CD4-positive, alpha-beta memory T cell (primary cell): Measurements from ENCODE around the gene GOSR1. TPM values are rescaled to one million over a fixed set of nuclear protein-coding genes. Genes with fewer than 3 reads are reported as not detected.
A peak's percentile ranks its signal among the peaks of the same experiment; 100 is the strongest.

Source experiments
- CTCF ChIA-PET: fragments of 350-600 bp; sonication (Branson Sonifier 250); formaldehyde crosslinking; loops from one replicate; lab custom pipeline; 2021; ENCODE audit warnings: inconsistent platforms; ENCODE audit not compliant: partially characterized antibody; lab: Charles Lee
- POLR2A ChIA-PET: fragments of 350-600 bp; sonication (Branson Sonifier 250); formaldehyde crosslinking; loops from one replicate; lab custom pipeline; 2021; ENCODE audit not compliant: partially characterized antibody; lab: Charles Lee
- DNase-seq, 5 donors: peaks; one replicate each; pipeline versions ENCODE4 v3.0.0 to v3.0.0-alpha.2; 2020 to 2022; ENCODE audit warnings: mixed read lengths in 1 of 5
- H3K27ac ChIP-seq: one replicate; pipeline ENCODE4 v1.7.0; 2013; ENCODE audit warnings: low read depth, low read length
- H3K27me3 ChIP-seq: 2 replicates; pipeline ENCODE4 v1.7.0; 2013; ENCODE audit warnings: mild to moderate bottlenecking, low read length, moderate library complexity; ENCODE audit not compliant: insufficient read depth
- H3K36me3 ChIP-seq: 2 replicates; pipeline ENCODE4 v1.7.0; 2013; ENCODE audit warnings: mild to moderate bottlenecking, low read length, moderate library complexity; ENCODE audit not compliant: insufficient read depth
- H3K4me1 ChIP-seq: 2 replicates; pipeline ENCODE4 v1.7.0; 2013; ENCODE audit warnings: mild to moderate bottlenecking, low read length, moderate library complexity; ENCODE audit not compliant: insufficient read depth
- H3K4me3 ChIP-seq, 2 donors: one replicate each; pipeline ENCODE4 v1.7.0; 2013; ENCODE audit warnings: low read length in 2 of 2, mild to moderate bottlenecking in 1 of 2
- H3K9me3 ChIP-seq, 2 donors: one replicate each; pipeline ENCODE4 v1.7.0; 2013; ENCODE audit warnings: low read length in 2 of 2, control low read depth in 1 of 2; ENCODE audit not compliant: control insufficient read depth in 1 of 2
- H3K27ac Mint-ChIP-seq, 7 donors: one replicate each; pipeline ENCODE4 v1.8.0; 2020 to 2021; ENCODE audit warnings: mixed read lengths in 7 of 7, mild to moderate bottlenecking in 6 of 7, inconsistent platforms in 3 of 7, moderate library complexity in 3 of 7
- H3K27me3 Mint-ChIP-seq, 2 donors: one replicate each; pipeline ENCODE4 v1.8.0; 2020 to 2021; ENCODE audit warnings: mixed read lengths in 2 of 2
- H3K36me3 Mint-ChIP-seq, 2 donors: one replicate each; pipeline ENCODE4 v1.8.0; 2020 to 2021; ENCODE audit warnings: mixed read lengths in 2 of 2, inconsistent platforms in 1 of 2, mild to moderate bottlenecking in 1 of 2
- H3K4me1 Mint-ChIP-seq, 4 donors: one replicate each; pipeline ENCODE4 v1.8.0; 2020 to 2021; ENCODE audit warnings: mixed read lengths in 4 of 4, mild to moderate bottlenecking in 1 of 4
- H3K4me3 Mint-ChIP-seq, 8 donors: one replicate each; pipeline ENCODE4 v1.8.0; 2020 to 2021; ENCODE audit warnings: mixed read lengths in 8 of 8, mild to moderate bottlenecking in 7 of 8, moderate library complexity in 6 of 8, inconsistent platforms in 3 of 8
- H3K9me3 Mint-ChIP-seq, 8 donors: one replicate each; pipeline ENCODE4 v1.8.0; 2020 to 2021; ENCODE audit warnings: mixed read lengths in 8 of 8, mild to moderate bottlenecking in 5 of 8, inconsistent platforms in 3 of 8, moderate library complexity in 1 of 8
- intact Hi-C: fragments of 100-400 bp; cut with micrococcal nuclease; formaldehyde crosslinking; loops from one replicate; pipeline ENCODE4 v1.15.1; 2023
- polyA plus RNA-seq, 2 donors: library from polyadenylated mRNA; unstranded; fragments of 300-500 nt; fragmentation: Illumina TruSeq; gene quantifications; one replicate each; pipeline ENCODE4 v1.2.3, GENCODE V29; 2021
- total RNA-seq, 2 experiments: library from RNA; stranded (reverse); gene quantifications; one replicate each; pipeline ENCODE4 v1.2.3, GENCODE V29; 2021

GOSR1 gene
- total and polyA plus RNA-seq, 4 experiments from 2014 or later = 39.2 to 64.5 (median 59.5) TPM

- H3K27ac ChIP-seq = no peak overlapping the region
- intact Hi-C loops = loop anchor here (5.0 to 10.0 kb wide), 3 partner anchors 133 to 740 kb away; partner anchors contain the start of gene NSRP1
- H3K4me3 Mint-ChIP-seq = peak overlapping the region in 1 of 8 donors; percentile 12
- no peak overlapping the region for H3K4me3 ChIP-seq
- ChIA-PET POLR2A (no interaction called here), CTCF (interaction anchor here (1.9 to 2.8 kb wide), 3 partner anchors 8 to 14 kb away, joined by 7 to 28 read pairs (median 14); no protein-coding TSS in a partner anchor)
- no peaks in the 10 kb centered on the region for H3K36me3 ChIP-seq
- H3K4me1 Mint-ChIP-seq = peaks cover 20 to 39% (median 33%) of the 10 kb centered on the region in 4 donors
- H3K27ac Mint-ChIP-seq = peak overlapping the region in 2 of 7 donors; percentile 62 to 77
- peaks cover 0 to 2% of the 10 kb centered on the region in 2 donors for H3K27me3 Mint-ChIP-seq
- no peaks in the 10 kb centered on the region for H3K9me3 Mint-ChIP-seq
- DNase-seq = no peak
- H3K27me3 ChIP-seq = peaks cover 4% of the 10 kb centered on the region
- peaks cover 20% of the 10 kb centered on the region for H3K4me1 ChIP-seq
- peaks cover 0 to 20% of the 10 kb centered on the region in 2 donors for H3K36me3 Mint-ChIP-seq
- H3K9me3 ChIP-seq = no peaks in the 10 kb centered on the region
Measured at GRCh38 chr17:30475206-30475605, 2.0 kb upstream of the GOSR1 start.

- peak overlapping the region; percentile 17 to 77 for H3K4me3 ChIP-seq
- no peaks in the 10 kb centered on the region for H3K36me3 ChIP-seq
- intact Hi-C loops = loop anchor here (1.0 to 10.0 kb wide), 5 partner anchors 134 to 738 kb away; partner anchors contain the start of gene NSRP1
- peaks cover 20% of the 10 kb centered on the region for H3K4me1 ChIP-seq
- Mint-ChIP-seq H3K4me1 (peaks cover 20 to 45% (median 36%) of the 10 kb centered on the region in 4 donors), H3K27ac (peak overlapping the region; percentile 94 to 100 (median 98)), H3K4me3 (peak overlapping the region; percentile 92 to 99 (median 97)), H3K36me3 (peaks cover 7 to 31% of the 10 kb centered on the region in 2 donors), H3K9me3 (no peaks in the 10 kb centered on the region), H3K27me3 (peaks cover 0 to 2% of the 10 kb centered on the region in 2 donors)
- peaks cover 4% of the 10 kb centered on the region for H3K27me3 ChIP-seq
- CTCF ChIA-PET = interaction anchor here (0.7 to 2.9 kb wide), 19 partner anchors 9 to 863 kb away, joined by 3 to 28 read pairs (median 4); partner anchors contain the start of gene CPD
- DNase-seq = peak in 1 of 5 donors; percentile 31
- POLR2A ChIA-PET = interaction anchor here (0.8 to 2.3 kb wide), 9 partner anchors 9 to 372 kb away, joined by 3 to 10 read pairs (median 4); partner anchors contain the start of gene CPD
- H3K9me3 ChIP-seq = no peaks in the 10 kb centered on the region
- H3K27ac ChIP-seq = peak overlapping the region; percentile 99
Measured at GRCh38 chr17:30476726-30477082, 504 bp upstream of the GOSR1 start.

- intact Hi-C loops = loop anchor here (1.0 to 10.0 kb wide), 5 partner anchors 135 to 737 kb away; partner anchors contain the start of gene NSRP1
- H3K27me3 Mint-ChIP-seq = peaks cover 0 to 2% of the 10 kb centered on the region in 2 donors
- CTCF ChIA-PET = interaction anchor here (0.6 to 2.9 kb wide), 11 partner anchors 8 to 739 kb away, joined by 3 to 28 read pairs (median 5); no protein-coding TSS in a partner anchor
- peak overlapping the region; percentile 94 to 100 (median 98) for H3K27ac Mint-ChIP-seq
- peak overlapping the region; percentile 92 to 99 (median 97) for H3K4me3 Mint-ChIP-seq
- H3K4me1 ChIP-seq = peaks cover 20% of the 10 kb centered on the region
- H3K4me3 ChIP-seq = peak overlapping the region; percentile 77 to 94
- H3K9me3 Mint-ChIP-seq = no peaks in the 10 kb centered on the region
- no peaks in the 10 kb centered on the region for H3K9me3 ChIP-seq
- peaks cover 4% of the 10 kb centered on the region for H3K27me3 ChIP-seq
- H3K36me3 Mint-ChIP-seq = peaks cover 13 to 40% of the 10 kb centered on the region in 2 donors
- POLR2A ChIA-PET = interaction anchor here (0.6 to 2.3 kb wide), 6 partner anchors 8 to 347 kb away, joined by 3 to 10 read pairs (median 6); no protein-coding TSS in a partner anchor
- H3K27ac ChIP-seq = peak overlapping the region; percentile 99
- H3K4me1 Mint-ChIP-seq = peaks cover 21 to 46% (median 38%) of the 10 kb centered on the region in 4 donors
- DNase-seq = peak; percentile 24 to 62 (median 48)
- peaks cover 5% of the 10 kb centered on the region for H3K36me3 ChIP-seq
Measured at GRCh38 chr17:30477774-30478115, 537 bp downstream of the GOSR1 start.

- CTCF ChIA-PET = no interaction called here
- DNase-seq = no peak
- intact Hi-C loops = no loop called here
- Histone ChIP-seq H3K4me3 (no peak overlapping the region), H3K9me3 (no peaks in the 10 kb centered on the region), H3K36me3 (peaks cover 42% of the 10 kb centered on the region), H3K27ac (no peak overlapping the region), H3K4me1 (peaks cover 14% of the 10 kb centered on the region), H3K27me3 (no peaks in the 10 kb centered on the region)
- Mint-ChIP-seq H3K4me1 (peaks cover 17 to 35% (median 26%) of the 10 kb centered on the region in 4 donors), H3K4me3 (no peak overlapping the region), H3K9me3 (no peaks in the 10 kb centered on the region), H3K27me3 (no peaks in the 10 kb centered on the region), H3K36me3 (peaks cover 46 to 67% of the 10 kb centered on the region in 2 donors), H3K27ac (peak overlapping the region in 2 of 7 donors; percentile 12 to 15)
- POLR2A ChIA-PET = no interaction called here
Measured at GRCh38 chr17:30482555-30482954, 5.3 kb downstream of the GOSR1 start.

GRCh38 chr17:30483159-30483558 is 6.0 kb downstream of the GOSR1 start:
- H3K9me3 ChIP-seq = no peaks in the 10 kb centered on the region
- intact Hi-C loops = no loop called here
- no peaks in the 10 kb centered on the region for H3K27me3 Mint-ChIP-seq
- POLR2A ChIA-PET = no interaction called here
- no peaks in the 10 kb centered on the region for H3K9me3 Mint-ChIP-seq
- no peaks in the 10 kb centered on the region for H3K27me3 ChIP-seq
- no peak overlapping the region for H3K4me3 Mint-ChIP-seq
- peaks cover 11 to 29% (median 21%) of the 10 kb centered on the region in 4 donors for H3K4me1 Mint-ChIP-seq
- CTCF ChIA-PET = no interaction called here
- H3K4me1 ChIP-seq = peaks cover 10% of the 10 kb centered on the region
- peaks cover 46 to 64% of the 10 kb centered on the region in 2 donors for H3K36me3 Mint-ChIP-seq
- DNase-seq = no peak
- H3K4me3 ChIP-seq = no peak overlapping the region
- no peak overlapping the region for H3K27ac ChIP-seq
- H3K27ac Mint-ChIP-seq = peak overlapping the region in 3 of 7 donors; percentile 11 to 52 (median 12)
- peaks cover 42% of the 10 kb centered on the region for H3K36me3 ChIP-seq

GRCh38 chr17:30493780-30494179 is 16.6 kb downstream of the GOSR1 start:
- H3K36me3 ChIP-seq = peaks cover 71% of the 10 kb centered on the region
- CTCF ChIA-PET = interaction anchor here (0.9 kb wide), 1 partner anchor 332 kb away, joined by 3 read pairs; no protein-coding TSS in a partner anchor

GRCh38 chr17:30495586-30495985 is 18.4 kb downstream of the GOSR1 start:
- Mint-ChIP-seq H3K36me3 (peaks cover 66 to 83% of the 10 kb centered on the region in 2 donors), H3K4me3 (no peak overlapping the region), H3K9me3 (no peaks in the 10 kb centered on the region), H3K27me3 (no peaks in the 10 kb centered on the region), H3K4me1 (peaks cover 13 to 21% (median 20%) of the 10 kb centered on the region in 4 donors), H3K27ac (peak overlapping the region in 4 of 7 donors; percentile 54 to 88 (median 80))
- intact Hi-C loops = no loop called here
- Histone ChIP-seq H3K27ac (no peak overlapping the region), H3K4me3 (no peak overlapping the region), H3K36me3 (peaks cover 54% of the 10 kb centered on the region), H3K9me3 (no peaks in the 10 kb centered on the region), H3K4me1 (no peaks in the 10 kb centered on the region), H3K27me3 (no peaks in the 10 kb centered on the region)
- DNase-seq = no peak
- ChIA-PET POLR2A (no interaction called here), CTCF (no interaction called here)

More at GRCh38 chr17:30493780-30494179, 16.6 kb downstream of the GOSR1 start:
- POLR2A ChIA-PET = no interaction called here
- no peak overlapping the region for H3K27ac ChIP-seq
- no peak overlapping the region for H3K4me3 ChIP-seq
- H3K27me3 ChIP-seq = no peaks in the 10 kb centered on the region
- no peak overlapping the region for H3K4me3 Mint-ChIP-seq
- H3K9me3 Mint-ChIP-seq = no peaks in the 10 kb centered on the region
- intact Hi-C loops = no loop called here
- no peak for DNase-seq
- H3K4me1 ChIP-seq = no peaks in the 10 kb centered on the region
- no peaks in the 10 kb centered on the region for H3K27me3 Mint-ChIP-seq
- H3K4me1 Mint-ChIP-seq = peaks cover 6 to 15% (median 8%) of the 10 kb centered on the region in 4 donors
- no peak overlapping the region for H3K27ac Mint-ChIP-seq
- H3K36me3 Mint-ChIP-seq = peaks cover 69 to 84% of the 10 kb centered on the region in 2 donors
- H3K9me3 ChIP-seq = no peaks in the 10 kb centered on the region
